GM12872 (cell line): Measurements from ENCODE around the gene DCHS2.
A peak's percentile ranks its signal among the peaks of the same experiment; 100 is the strongest.

ENCODE experiments used
- CTCF ChIP-seq: IDR thresholded peaks from 3 replicates; pipeline ENCODE4 v1.5.1; 2011; ENCODE audit warnings: low read depth, mild to moderate bottlenecking, low read length, moderate library complexity; ENCODE audit not compliant: insufficient read depth

The DCHS2 gene

DNA sequence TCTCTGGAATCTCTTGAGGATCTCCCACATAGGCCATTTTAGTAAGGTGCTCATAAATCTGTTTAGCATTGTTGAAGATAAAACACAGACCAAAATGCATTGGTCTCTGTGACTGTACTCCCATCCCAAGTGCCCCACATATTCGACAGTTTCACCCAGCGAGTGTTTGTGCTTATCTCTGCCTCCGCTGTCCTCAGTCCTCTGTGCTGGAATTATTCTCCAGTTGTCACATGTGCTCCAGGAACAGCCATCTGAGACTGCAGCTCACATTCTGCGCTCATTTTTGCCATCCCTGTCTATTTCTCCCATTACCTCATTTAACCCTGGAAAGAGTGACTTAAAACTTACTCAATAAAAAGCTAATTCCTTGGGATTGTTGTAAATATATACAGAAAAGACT, 27.6 kb upstream of the DCHS2 start:
- no peak for TF ChIP-seq CTCF

DNA sequence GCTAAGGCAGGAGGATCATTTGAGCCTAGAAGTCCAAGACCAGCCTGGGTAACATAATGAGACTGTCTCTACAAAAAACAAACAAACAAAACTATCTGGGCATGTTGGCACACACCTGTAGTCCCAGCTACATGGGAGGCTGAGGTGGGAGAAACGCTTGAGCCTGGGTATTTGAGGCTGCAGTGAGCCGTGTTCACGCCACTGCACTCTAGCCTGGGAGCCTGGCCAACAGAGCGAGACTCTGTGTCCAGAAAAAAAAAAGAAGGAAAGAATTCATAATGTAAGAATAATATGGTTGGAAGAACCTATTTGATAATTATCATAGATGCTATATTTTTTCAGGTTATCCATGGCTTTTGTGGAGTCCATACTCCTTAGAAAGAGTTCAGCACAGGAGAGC, 26.0 kb upstream of the DCHS2 start:
- TF ChIP-seq CTCF, result no peak

GRCh38 chr4:154516318-154517029, 24.9 kb upstream of the DCHS2 start:
- no peak for TF ChIP-seq CTCF

- TF ChIP-seq CTCF, result no peak
Observed at GRCh38 chr4:154511981-154512380, 20.4 kb upstream of the DCHS2 start.

GRCh38 chr4:154511548-154511947, 19.9 kb upstream of the DCHS2 start:
- TF ChIP-seq CTCF, result no peak

DNA sequence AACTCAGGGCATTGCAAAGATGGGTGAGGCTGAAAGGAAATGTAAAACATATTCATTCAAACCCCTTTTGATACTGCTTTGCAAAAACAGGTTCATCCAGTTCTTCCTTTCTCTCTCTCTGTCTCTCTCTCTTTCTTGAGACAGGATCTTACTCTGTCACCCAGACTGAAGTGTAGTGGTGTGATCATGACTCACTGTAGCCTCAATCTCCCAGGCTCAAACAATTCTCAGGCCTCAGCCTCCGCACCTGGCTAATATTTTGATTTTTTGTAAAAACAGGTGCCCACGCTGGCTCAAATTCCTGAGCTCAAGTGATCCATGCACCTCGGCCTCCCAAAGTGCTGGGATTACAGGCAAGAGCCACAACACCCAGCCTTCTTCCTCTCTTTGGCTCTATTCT, 15.6 kb upstream of the DCHS2 start:
- TF ChIP-seq CTCF, result no peak

DNA sequence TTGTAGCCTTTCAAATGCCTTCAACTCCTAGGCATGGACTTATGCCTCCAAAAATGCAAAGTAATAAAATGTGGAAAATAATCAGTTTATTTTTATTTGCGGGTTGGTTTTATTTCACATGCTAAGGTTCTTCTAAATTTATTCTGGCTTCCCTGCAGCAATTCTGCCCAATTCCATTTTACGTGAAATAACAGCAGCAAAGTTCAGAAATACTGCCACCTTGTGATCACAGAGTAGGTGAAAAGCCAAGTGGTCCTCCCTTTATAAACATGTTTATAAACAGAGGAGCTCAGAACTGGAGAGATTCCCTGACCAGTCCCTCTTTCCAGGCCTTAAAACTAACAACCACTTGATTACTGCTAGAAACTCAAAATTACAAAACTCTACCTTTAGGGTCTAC, 14.7 kb upstream of the DCHS2 start:
- TF ChIP-seq CTCF, result peak; percentile 54
